RWPE1 (cell line): ENCODE data around the gene DDX52.

Source experiments
- CTCF ChIA-PET: fragments of 350-600 bp; sonication (Branson Sonifier 250); formaldehyde crosslinking; extraction: SDS; loops from one replicate; lab custom pipeline; 2021; lab: Yijun Ruan, JAX
- POLR2A ChIA-PET: fragments of 400-600 bp; formaldehyde crosslinking; extraction: SDS; loops from one replicate; lab custom pipeline; 2020; ENCODE audit warnings: antibody characterized with exemption; ENCODE audit not compliant: low non-redundant PET; lab: Yijun Ruan, JAX
- DNase-seq: peaks from one replicate; pipeline ENCODE4 v3.0.0; 2012; ENCODE audit warnings: low spot score
- H3K27ac ChIP-seq: fragments of 450-650 bp; 2 replicates; pipeline ENCODE4 v1.5.1; 2017
- CTCF ChIP-seq: fragments of 450-650 bp; conservative IDR thresholded peaks from 2 replicates; pipeline ENCODE4 v1.5.1; 2017; ENCODE audit warnings: low read depth, mild to moderate bottlenecking

DDX52 gene

GRCh38 chr17:37574427-37574826 lies 68.8 kb downstream of the DDX52 start:
- DNase-seq: no peak
- POLR2A ChIA-PET: no interaction called here
- no peak overlapping the region for H3K27ac ChIP-seq
- CTCF ChIA-PET: interaction anchor here (0.6 to 0.8 kb wide), 2 partner anchors 259 to 438 kb away, joined by 3 to 4 read pairs; no protein-coding TSS in a partner anchor
- TF ChIP-seq CTCF: no peak

GRCh38 chr17:37571674-37572073 lies 71.6 kb downstream of the DDX52 start:
- no peak for DNase-seq
- ChIA-PET POLR2A (no interaction called here), CTCF (interaction anchor here (0.6 kb wide), 1 partner anchor 14 kb away, joined by 3 read pairs; no protein-coding TSS in a partner anchor)
- H3K27ac ChIP-seq: no peak overlapping the region
- no peak for TF ChIP-seq CTCF

- ChIA-PET POLR2A (no interaction called here), CTCF (interaction anchor here (0.6 to 3.2 kb wide), 18 partner anchors 11 to 971 kb away, joined by 3 to 15 read pairs (median 4); partner anchors contain the start of gene SYNRG)
- H3K27ac ChIP-seq: no peak overlapping the region
- peak; percentile 94 for DNase-seq
- TF ChIP-seq CTCF: peak; percentile 75
Measured at GRCh38 chr17:37570527-37571093, 72.6 kb downstream of the DDX52 start.

GRCh38 chr17:37568350-37569053 lies 74.7 kb downstream of the DDX52 start:
- no peak for DNase-seq
- H3K27ac ChIP-seq: no peak overlapping the region
- ChIA-PET POLR2A (no interaction called here), CTCF (interaction anchor here (1.8 to 3.2 kb wide), 2 partner anchors 41 to 195 kb away, joined by 8 to 15 read pairs; no protein-coding TSS in a partner anchor)
- TF ChIP-seq CTCF: no peak

- H3K27ac ChIP-seq: no peak overlapping the region
- no peak for TF ChIP-seq CTCF
- ChIA-PET POLR2A (no interaction called here), CTCF (interaction anchor here (0.7 kb wide), 1 partner anchor 959 kb away, joined by 3 read pairs; no protein-coding TSS in a partner anchor)
- no peak for DNase-seq
Measured at GRCh38 chr17:37567538-37567937, 75.7 kb downstream of the DDX52 start.

GRCh38 chr17:37567137-37567536 lies 76.1 kb downstream of the DDX52 start:
- ChIA-PET POLR2A (no interaction called here), CTCF (no interaction called here)
- TF ChIP-seq CTCF: no peak
- DNase-seq: no peak
- no peak overlapping the region for H3K27ac ChIP-seq
